H1 (cell line): ENCODE results near the gene EXTL2. TPM values are rescaled to one million over a fixed set of nuclear protein-coding genes. Genes with fewer than 3 reads are reported as not detected.
"Not testable (repeated sequence)": the region's sequence is repeated elsewhere in the genome, so short reads cannot be mapped to it uniquely, and the experiment has no call there.

Experiments used
- CTCF ChIA-PET: fragments of 300-600 bp; sonication (Branson Sonifier 250); formaldehyde crosslinking; loops from one replicate; lab custom pipeline; 2021; ENCODE audit not compliant: partially characterized antibody; lab: Charles Lee
- POLR2A ChIA-PET: fragments of 300-600 bp; sonication (Branson Sonifier 250); formaldehyde crosslinking; loops from one replicate; lab custom pipeline; 2021; ENCODE audit warnings: inconsistent platforms; ENCODE audit not compliant: partially characterized antibody; lab: Charles Lee
- DNase-seq, 2 experiments: peaks; one replicate each; pipeline versions ENCODE4 v3.0.0 to v3.0.0-alpha.2; 2010 to 2022; ENCODE audit warnings: low spot score in 2 of 2, low read depth in 1 of 2, mixed read lengths in 1 of 2
- FAIRE-seq: peaks from 2 replicates; lab custom pipeline; 2011; peaks lifted over from hg19 to GRCh38; lab: Jason Lieb, UNC
- H2AFZ ChIP-seq: 2 replicates; pipeline ENCODE4 v1.8.1; 2012; ENCODE audit warnings: low read length, inconsistent platforms
- H2AK5ac ChIP-seq: 2 replicates; pipeline ENCODE4 v1.6.1; 2013; ENCODE audit warnings: low read depth, low read length
- H2BK120ac ChIP-seq: replicated peaks from 2 replicates; pipeline ENCODE3; 2013; ENCODE audit warnings: low read depth, low read length, inconsistent platforms
- H2BK12ac ChIP-seq: 2 replicates; pipeline ENCODE4 v1.6.1; 2013; ENCODE audit warnings: low read depth, low read length
- H2BK15ac ChIP-seq: 2 replicates; pipeline ENCODE4 v1.6.1; 2013; ENCODE audit warnings: low read length
- H2BK20ac ChIP-seq: 2 replicates; pipeline ENCODE4 v1.6.1; 2013; ENCODE audit warnings: low read length
- H2BK5ac ChIP-seq: 2 replicates; pipeline ENCODE4 v1.6.1; 2013; ENCODE audit warnings: low read depth, low read length
- H3K14ac ChIP-seq: 2 replicates; pipeline ENCODE4 v1.6.1; 2013; ENCODE audit warnings: inconsistent platforms; ENCODE audit not compliant: insufficient read length
- H3K18ac ChIP-seq: 2 replicates; pipeline ENCODE4 v1.6.1; 2013; ENCODE audit warnings: low read length; ENCODE audit errors: extremely low read depth
- H3K23ac ChIP-seq: 2 replicates; pipeline ENCODE4 v1.6.1; 2013; ENCODE audit warnings: inconsistent platforms; ENCODE audit not compliant: insufficient read length
- H3K23me2 ChIP-seq: 2 replicates; pipeline ENCODE4 v1.6.1; 2013; ENCODE audit warnings: low read depth, low read length
- H3K27ac ChIP-seq: 2 replicates; pipeline ENCODE4 v1.6.1; 2011; ENCODE audit warnings: low read depth, low read length, inconsistent platforms
- H3K27me3 ChIP-seq, 4 experiments: replicated peaks in 1 of 4; 1 replicate in 1 of 4; 2 replicates in 3 of 4; pipeline versions ENCODE4 v1.6.1 to v1.8.1; 2011 to 2013; ENCODE audit warnings: low read length in 3 of 4, mild to moderate bottlenecking in 3 of 4, inconsistent platforms in 2 of 4, mixed read lengths in 2 of 4, moderate library complexity in 1 of 4; ENCODE audit not compliant: control insufficient read depth in 3 of 4, insufficient read depth in 3 of 4; ENCODE audit errors: extremely low read depth in 1 of 4
- H3K36me3 ChIP-seq, 4 experiments: 2 replicates each; pipeline versions ENCODE4 v1.6.1 to v1.8.1; 2011 to 2013; ENCODE audit warnings: mild to moderate bottlenecking in 4 of 4, low read length in 3 of 4, moderate library complexity in 2 of 4, control low read depth in 1 of 4, inconsistent platforms in 1 of 4; ENCODE audit not compliant: insufficient read depth in 4 of 4, control insufficient read depth in 2 of 4
- H3K4ac ChIP-seq: replicated peaks from 2 replicates; pipeline ENCODE3; 2013; ENCODE audit warnings: low read length, low read depth, mixed read lengths, inconsistent platforms; ENCODE audit not compliant: insufficient read length
- H3K4me1 ChIP-seq, 4 experiments: replicated peaks in 1 of 4; 1 replicate in 1 of 4; 2 replicates in 3 of 4; pipeline versions ENCODE4 v1.6.1 to v1.8.1; 2011 to 2013; ENCODE audit warnings: low read length in 3 of 4, inconsistent platforms in 2 of 4, mixed read lengths in 1 of 4; ENCODE audit not compliant: insufficient read depth in 4 of 4, control insufficient read depth in 3 of 4
- H3K4me2 ChIP-seq, 2 experiments: 2 replicates each; pipeline versions ENCODE4 v1.6.1 to v1.8.1; 2011 to 2013; ENCODE audit warnings: low read depth in 2 of 2, low read length in 2 of 2, control low read depth in 1 of 2, inconsistent platforms in 1 of 2, mild to moderate bottlenecking in 1 of 2; ENCODE audit not compliant: insufficient read depth in 1 of 2
- H3K4me3 ChIP-seq, 4 experiments: fragments of 200-600, 300-600 bp in 1 of 4; sonication (generic), shearing (Covaris generic), sonication (Bioruptor Twin) in 1 of 4; 2 replicates each; pipeline versions ENCODE4 v1.5.1 to v1.8.1; 2011 to 2016; ENCODE audit warnings: low read length in 4 of 4, low read depth in 3 of 4, control low read depth in 2 of 4, inconsistent platforms in 2 of 4, mild to moderate bottlenecking in 2 of 4, mixed read lengths in 1 of 4, moderate library complexity in 1 of 4; ENCODE audit not compliant: insufficient read depth in 2 of 4; ENCODE audit errors: extremely low read depth in 1 of 4
- H3K56ac ChIP-seq: replicated peaks from 2 replicates; pipeline ENCODE3; 2013; ENCODE audit warnings: low read depth, mild to moderate bottlenecking, mixed read lengths, low read length, inconsistent platforms; ENCODE audit not compliant: insufficient read length
- H3K79me1 ChIP-seq: 2 replicates; pipeline ENCODE4 v1.6.1; 2013; ENCODE audit warnings: low read depth, low read length, control low read depth
- H3K79me2 ChIP-seq, 2 experiments: 2 replicates each; pipeline versions ENCODE4 v1.6.1 to v1.8.1; 2012 to 2013; ENCODE audit warnings: low read length in 2 of 2, mild to moderate bottlenecking in 2 of 2, inconsistent platforms in 1 of 2; ENCODE audit not compliant: insufficient read depth in 2 of 2, control insufficient read depth in 1 of 2
- H3K9ac ChIP-seq, 4 experiments: replicated peaks in 1 of 4; 1 replicate in 1 of 4; 2 replicates in 3 of 4; pipeline versions ENCODE4 v1.6.1 to v1.8.1; 2011 to 2013; ENCODE audit warnings: low read depth in 3 of 4, low read length in 3 of 4, control low read depth in 2 of 4, mild to moderate bottlenecking in 2 of 4, moderate library complexity in 2 of 4, inconsistent platforms in 1 of 4; ENCODE audit errors: extremely low read depth in 1 of 4
- H3K9me3 ChIP-seq, 2 experiments: 2 replicates each; pipeline versions ENCODE4 v1.6.1 to v1.8.1; 2012 to 2013; ENCODE audit warnings: mild to moderate bottlenecking in 2 of 2, moderate library complexity in 2 of 2, control low read depth in 1 of 2, inconsistent platforms in 1 of 2, low read depth in 1 of 2, low read length in 1 of 2, mixed read lengths in 1 of 2; ENCODE audit not compliant: insufficient read depth in 2 of 2
- H4K20me1 ChIP-seq, 2 experiments: replicated peaks in 1 of 2; 2 replicates each; pipeline versions ENCODE3 to v1.8.1; 2011 to 2013; ENCODE audit warnings: inconsistent platforms in 2 of 2, low read length in 2 of 2, mild to moderate bottlenecking in 1 of 2; ENCODE audit not compliant: insufficient read depth in 2 of 2, control insufficient read depth in 1 of 2
- H4K5ac ChIP-seq: 2 replicates; pipeline ENCODE4 v1.6.1; 2013; ENCODE audit warnings: low read length, low read depth, mixed read lengths, inconsistent platforms; ENCODE audit not compliant: insufficient read length
- H4K8ac ChIP-seq: 2 replicates; pipeline ENCODE4 v1.8.0; 2013; ENCODE audit warnings: mild to moderate bottlenecking, moderate library complexity, low read length, inconsistent platforms; ENCODE audit not compliant: insufficient read depth; ENCODE audit errors: extremely low read depth
- H4K91ac ChIP-seq: replicated peaks from 2 replicates; pipeline ENCODE3; 2013; ENCODE audit warnings: low read length, mixed read lengths, inconsistent platforms; ENCODE audit not compliant: insufficient read length
- WGBS, 2 experiments: shearing (Covaris generic) in 1 of 2; methylation state at CpG; one replicate each; pipeline versions ENCODE4 v1.1.6 to v1.1.7; 2013 to 2015; ENCODE audit warnings: low lambda C conversion rate in 2 of 2, mixed read lengths in 2 of 2, inconsistent platforms in 1 of 2, low coverage in 1 of 2, missing lambda C conversion rate in 1 of 2; ENCODE audit not compliant: insufficient replicate concordance in 2 of 2, insufficient coverage in 1 of 2, insufficient read length in 1 of 2; ENCODE audit errors: extremely low coverage in 1 of 2, missing lambda C conversion rate in 1 of 2; 5-methylcytosine and 5-hydroxymethylcytosine counted together
- polyA plus RNA-seq, 7 experiments: library from polyadenylated mRNA; depleted of rRNA in 3 of 7; stranded (reverse) in 5 of 7; unstranded in 2 of 7; fragments of >200 nt in 5 of 7; fragments of 200-250 nt in 2 of 7; gene quantifications; 1 replicate in 5 of 7; 2 replicates in 1 of 7; 4 replicates in 1 of 7; pipeline versions ENCODE4 v1.2.1 to v1.2.3, GENCODE V29; 2011 to 2013; ENCODE audit warnings: missing spikeins in 2 of 7, mixed read lengths in 2 of 7
- total RNA-seq: library from RNA; stranded (reverse); fragmentation: NEBNext Ultra II Directional; extraction: Animal tissue kit (Norgen Biotek cat#: 25700); gene quantifications from 2 replicates; pipeline ENCODE4 v1.2.1, GENCODE V29; 2021

Gene EXTL2
- total and polyA plus RNA-seq, 2 of the 8 experiments (the other 6 are each of a cell fraction or from before 2014, with no cell fraction given) = 27.1 to 54.7 TPM

GRCh38 chr1:100889869-100890482, 4.7 kb downstream of the EXTL2 start:
- H3K4me1 ChIP-seq, FAIRE-seq, H3K23me2 ChIP-seq, H3K56ac ChIP-seq, POLR2A ChIA-PET, H2AK5ac ChIP-seq, H2BK120ac ChIP-seq, H3K27ac ChIP-seq, H3K4me3 ChIP-seq, H3K18ac ChIP-seq, H3K4me2 ChIP-seq, H3K14ac ChIP-seq, H3K23ac ChIP-seq, H4K5ac ChIP-seq, H2BK12ac ChIP-seq, H2AFZ ChIP-seq, H4K91ac ChIP-seq, H3K9ac ChIP-seq, H2BK5ac ChIP-seq, H2BK20ac ChIP-seq, H3K79me1 ChIP-seq, DNase-seq, H2BK15ac ChIP-seq, H4K8ac ChIP-seq, H3K27me3 ChIP-seq, H4K20me1 ChIP-seq, H3K4ac ChIP-seq: not testable (repeated sequence)
- Histone ChIP-seq H3K9me3 (peaks cover 13 to 21% of the 10 kb centered on the region in 2 experiments), H3K79me2 (peaks cover 5 to 59% of the 10 kb centered on the region in 2 experiments; a peak in 3 of 4 replicates), H3K36me3 (peaks cover 0 to 40% (median 14%) of the 10 kb centered on the region in 4 experiments; a peak in 4 of 8 replicates)
- 91% methylated on average over 2 of the region's 2 CpGs; no CpG with 5 or more reads in 1 of the 2 experiments for WGBS, 2 experiments
- CTCF ChIA-PET = interaction anchor here (0.7 kb wide), 1 partner anchor 30 kb away, joined by 3 read pairs; no protein-coding TSS in a partner anchor
